HG03060 (cell line): ENCODE data around the gene NLRP6.
"Not testable (repeated sequence)": the region's sequence is repeated elsewhere in the genome, so short reads cannot be mapped to it uniquely, and the experiment has no call there.

Source experiments
- ATAC-seq: cut with Tn5 transposase; IDR thresholded peaks from one replicate; pipeline ENCODE4 v1.9.1; 2021; ENCODE audit warnings: low read depth, moderate number of reproducible peaks; ENCODE audit not compliant: unreplicated experiment

Gene NLRP6

GRCh38 chr11:278001-278951 lies at the start of gene NLRP6:
Gene NLRP6 (plus strand): TSS chr11:278407. CDS start chr11:278570, 163 bp downstream.
- ATAC-seq: no peak

- ATAC-seq: no peak
Measured at GRCh38 chr11:230431-230830, 47.8 kb upstream of the NLRP6 start.

- ATAC-seq: no peak
Measured at GRCh38 chr11:232783-233565, 45.2 kb upstream of the NLRP6 start.

- ATAC-seq: no peak
Measured at GRCh38 chr11:235180-235579, 43.0 kb upstream of the NLRP6 start.

GRCh38 chr11:235609-235996 lies 42.6 kb upstream of the NLRP6 start:
- peak; percentile 10 for ATAC-seq

GRCh38 chr11:235997-236773 lies 42.0 kb upstream of the NLRP6 start, which contains the start of gene SIRT3:
Gene SIRT3 (minus strand): TSS chr11:236342. CDS start chr11:236328, 14 bp downstream.
- ATAC-seq: peak; percentile 41

- ATAC-seq: peak; percentile 36
Measured at GRCh38 chr11:236774-237767, 41.1 kb upstream of the NLRP6 start, which contains the start of gene PSMD13. Gene PSMD13 (plus strand): TSS chr11:236976. CDS start chr11:237050, 74 bp downstream.

- not testable (repeated sequence) for ATAC-seq
Measured at GRCh38 chr11:238346-238745, 39.9 kb upstream of the NLRP6 start.

- no peak for ATAC-seq
Measured at GRCh38 chr11:240315-240714, 37.9 kb upstream of the NLRP6 start.

GRCh38 chr11:241634-242033 lies 36.6 kb upstream of the NLRP6 start:
- ATAC-seq: no peak

- no peak for ATAC-seq
Measured at GRCh38 chr11:244376-244775, 33.8 kb upstream of the NLRP6 start.

GRCh38 chr11:249062-249461 lies 29.1 kb upstream of the NLRP6 start:
- no peak for ATAC-seq

GRCh38 chr11:250274-250673 lies 27.9 kb upstream of the NLRP6 start:
- ATAC-seq: no peak

- no peak for ATAC-seq
Measured at GRCh38 chr11:250740-251299, 27.4 kb upstream of the NLRP6 start.

GRCh38 chr11:251550-251949 lies 26.7 kb upstream of the NLRP6 start:
- no peak for ATAC-seq

- ATAC-seq: no peak
Measured at GRCh38 chr11:252666-253065, 25.5 kb upstream of the NLRP6 start.

- no peak for ATAC-seq
Measured at GRCh38 chr11:253160-253885, 24.9 kb upstream of the NLRP6 start.

- no peak for ATAC-seq
Measured at GRCh38 chr11:253886-254270, 24.3 kb upstream of the NLRP6 start.
